ENCODE data around the gene SOX10. TPM values are rescaled to one million over a fixed set of nuclear protein-coding genes. Genes with fewer than 3 reads are reported as not detected.

The SOX10 gene
- total and polyA plus RNA-seq, 2 of the 13 experiments (the other 11 are each of a cell fraction or from before 2014, with no cell fraction given), result not detected

- TF ChIP-seq ZFP91 (CRISPR knock-in tag; IDR thresholded peaks at IDR 0.05; ENCODE audit: borderline replicate concordance) (peak; percentile 31; the same call in 1 of the 2 replicates), PPARG (CRISPR knock-in tag; conservative IDR thresholded peaks at IDR 0.05) (0 out of 2 replicates have a peak, but pooled peaks have one; percentile 26), SYNCRIP (IDR thresholded peaks at IDR 0.05; ENCODE audit: insufficient read depth, low read depth, low read length) (no peak), ZNF414 (CRISPR knock-in tag; IDR thresholded peaks at IDR 0.05) (no peak), DDIT3 (CRISPR knock-in tag; IDR thresholded peaks at IDR 0.05) (no peak), NCOR1 (IDR thresholded peaks at IDR 0.05; ENCODE audit: borderline replicate concordance, low read length) (peak; percentile 83; the same call in 1 of the 2 replicates), IRX3 (CRISPR knock-in tag; IDR thresholded peaks at IDR 0.05; ENCODE audit: borderline replicate concordance, low read depth) (no peak), ATF4 (CRISPR knock-in tag; IDR thresholded peaks at IDR 0.05) (no peak), ZNF776 (CRISPR knock-in tag; IDR thresholded peaks at IDR 0.05) (no peak), ATF2 (CRISPR knock-in tag; IDR thresholded peaks at IDR 0.05) (peak; percentile 17; the same call in 1 of the 2 replicates), ZNF205 (CRISPR knock-in tag; IDR thresholded peaks at IDR 0.05) (no peak), YY1 (IDR thresholded peaks at IDR 0.05; ENCODE audit: insufficient read depth, insufficient replicate concordance, low read depth, low read length) (peak; percentile 43), ZNF256 (CRISPR knock-in tag; conservative IDR thresholded peaks at IDR 0.05) (no peak), IKZF4 (CRISPR knock-in tag; IDR thresholded peaks at IDR 0.05; ENCODE audit: borderline replicate concordance, low read depth, not compliant biosample characterization) (no peak), ETV6 (CRISPR knock-in tag; conservative IDR thresholded peaks at IDR 0.05) (no peak), ZBTB37 (CRISPR knock-in tag; IDR thresholded peaks at IDR 0.05) (no peak)
Measured at GRCh38 chr22:37968452-37969251, 15.7 kb downstream of the SOX10 start (continued).

Measured in HepG2 (cell line).